ENCODE data around the gene CUX1.

DNA sequence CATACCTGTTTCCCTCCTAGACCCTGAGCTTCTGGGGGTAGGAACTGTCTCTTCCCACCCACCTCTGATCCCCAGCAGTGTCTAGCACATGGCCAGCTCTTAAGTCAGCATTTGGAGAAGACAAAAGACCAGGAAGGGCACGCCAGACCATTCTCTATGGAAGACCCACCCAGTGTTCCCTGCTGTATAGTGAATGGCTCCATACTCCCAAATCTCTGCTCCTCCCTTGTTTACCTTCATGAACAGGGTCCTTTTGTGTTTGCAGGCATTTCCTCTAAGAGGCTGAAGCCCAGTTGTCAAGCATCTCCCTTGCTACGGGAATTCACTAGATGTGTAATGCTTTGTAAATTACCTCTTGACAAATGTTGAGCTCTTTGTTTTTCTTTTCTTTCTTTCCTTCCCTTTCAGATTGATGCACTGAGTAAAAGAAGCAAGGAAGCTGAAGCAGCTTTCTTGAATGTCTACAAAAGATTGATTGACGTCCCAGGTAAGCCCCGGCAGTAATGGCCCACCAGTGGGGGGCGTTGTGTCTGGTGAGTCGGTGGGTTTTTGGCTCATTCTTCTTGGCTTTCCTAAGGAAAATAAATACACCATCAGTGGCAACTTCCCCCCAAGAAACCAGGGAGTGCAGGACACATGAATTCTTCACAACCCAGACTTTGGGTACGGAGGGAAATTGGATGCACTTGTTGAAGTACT lies 252.7 kb downstream of the CUX1 start:
- TF ChIP-seq, protein P1, sequence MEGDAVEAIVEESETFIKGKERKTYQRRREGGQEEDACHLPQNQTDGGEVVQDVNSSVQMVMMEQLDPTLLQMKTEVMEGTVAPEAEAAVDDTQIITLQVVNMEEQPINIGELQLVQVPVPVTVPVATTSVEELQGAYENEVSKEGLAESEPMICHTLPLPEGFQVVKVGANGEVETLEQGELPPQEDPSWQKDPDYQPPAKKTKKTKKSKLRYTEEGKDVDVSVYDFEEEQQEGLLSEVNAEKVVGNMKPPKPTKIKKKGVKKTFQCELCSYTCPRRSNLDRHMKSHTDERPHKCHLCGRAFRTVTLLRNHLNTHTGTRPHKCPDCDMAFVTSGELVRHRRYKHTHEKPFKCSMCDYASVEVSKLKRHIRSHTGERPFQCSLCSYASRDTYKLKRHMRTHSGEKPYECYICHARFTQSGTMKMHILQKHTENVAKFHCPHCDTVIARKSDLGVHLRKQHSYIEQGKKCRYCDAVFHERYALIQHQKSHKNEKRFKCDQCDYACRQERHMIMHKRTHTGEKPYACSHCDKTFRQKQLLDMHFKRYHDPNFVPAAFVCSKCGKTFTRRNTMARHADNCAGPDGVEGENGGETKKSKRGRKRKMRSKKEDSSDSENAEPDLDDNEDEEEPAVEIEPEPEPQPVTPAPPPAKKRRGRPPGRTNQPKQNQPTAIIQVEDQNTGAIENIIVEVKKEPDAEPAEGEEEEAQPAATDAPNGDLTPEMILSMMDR (IDR thresholded peaks at IDR 0.05), result no peak
- TF ChIP-seq POLR2A (IDR thresholded peaks at IDR 0.05), result no peak

Data from esophagus squamous epithelium (tissue), 4 donors.